OCI-LY7 (cell line): ENCODE results near the gene GET4. TPM values are rescaled to one million over a fixed set of nuclear protein-coding genes. Genes with fewer than 3 reads are reported as not detected.

Source experiments
- BruUV-seq: library from RNA; stranded (reverse); fragments of 400-500 nt; replicated peaks from 2 replicates; lab custom pipeline; 2021; lab: Mats Ljungman, UMichigan
- CTCF ChIA-PET: fragments of 300-600 bp; sonication (Branson Sonifier 250); formaldehyde crosslinking; loops from one replicate; lab custom pipeline; 2022; ENCODE audit warnings: antibody characterized with exemption; ENCODE audit not compliant: unreplicated experiment; lab: Charles Lee
- POLR2A ChIA-PET: fragments of 300-600 bp; sonication (Branson Sonifier 250); formaldehyde crosslinking; loops from one replicate; lab custom pipeline; 2022; ENCODE audit warnings: antibody characterized with exemption; lab: Charles Lee
- DNase-seq: peaks from one replicate; pipeline ENCODE4 v3.0.0-alpha.2; 2015; ENCODE audit warnings: low spot score
- H2AFZ ChIP-seq: fragments of 200-600 bp; sonication (generic), shearing (Covaris generic); 2 replicates; pipeline ENCODE4 v1.6.1; 2014; ENCODE audit warnings: mild to moderate bottlenecking, antibody characterized with exemption, low read length, moderate library complexity
- H3K27ac ChIP-seq: fragments of 200-600 bp; sonication (generic); 2 replicates; pipeline ENCODE4 v1.5.1; 2014; ENCODE audit warnings: mixed run types, low read depth, mild to moderate bottlenecking, moderate library complexity, low read length, inconsistent platforms; ENCODE audit not compliant: poor library complexity, severe bottlenecking
- H3K36me3 ChIP-seq: fragments of 200-600 bp; sonication (generic); 2 replicates; pipeline ENCODE4 v1.6.1; 2014; ENCODE audit warnings: mild to moderate bottlenecking, antibody characterized with exemption, low read length, moderate library complexity, mixed read lengths; ENCODE audit not compliant: insufficient read depth
- H3K4me1 ChIP-seq: fragments of 200-600 bp; sonication (generic); 2 replicates; pipeline ENCODE4 v1.5.1; 2014; ENCODE audit warnings: mild to moderate bottlenecking, low read length; ENCODE audit not compliant: insufficient read depth, poor library complexity, severe bottlenecking
- H3K4me2 ChIP-seq: fragments of 200-600 bp; sonication (generic); 2 replicates; pipeline ENCODE4 v1.6.1; 2014; ENCODE audit warnings: mild to moderate bottlenecking, low read length
- H3K4me3 ChIP-seq: fragments of 200-600 bp; sonication (generic); 2 replicates; pipeline ENCODE4 v1.5.1; 2014; ENCODE audit warnings: mild to moderate bottlenecking, low read depth, low read length; ENCODE audit not compliant: poor library complexity, severe bottlenecking
- H3K79me2 ChIP-seq: fragments of 200-600 bp; sonication (generic); 2 replicates; pipeline ENCODE4 v1.6.1; 2016; ENCODE audit warnings: low read depth, mild to moderate bottlenecking, low read length, moderate library complexity, mixed read lengths; ENCODE audit not compliant: insufficient read depth
- H3K9me2 ChIP-seq: fragments of 200-600 bp; sonication (generic); 2 replicates; pipeline ENCODE4 v1.6.1; 2016; ENCODE audit warnings: mild to moderate bottlenecking, low read length, mixed read lengths; ENCODE audit not compliant: insufficient read depth
- H3K9me3 ChIP-seq: fragments of 200-600 bp; sonication (generic); 2 replicates; pipeline ENCODE4 v1.6.1; 2014; ENCODE audit warnings: mild to moderate bottlenecking, mixed run types, low read length, mixed read lengths
- H4K20me1 ChIP-seq: fragments of 200-600 bp; sonication (generic); 2 replicates; pipeline ENCODE4 v1.6.1; 2014; ENCODE audit warnings: mild to moderate bottlenecking, antibody characterized with exemption, low read length, moderate library complexity, mixed read lengths; ENCODE audit not compliant: insufficient read depth
- EZH2phosphoT487 ChIP-seq: fragments of 200-600 bp; sonication (generic); IDR thresholded peaks from 2 replicates; pipeline ENCODE4 v1.6.1; 2018; ENCODE audit warnings: low read depth, borderline replicate concordance, mild to moderate bottlenecking, mixed run types, antibody characterized with exemption, low read length, moderate library complexity, mixed read lengths
- intact Hi-C: fragments of 100-400 bp; cut with micrococcal nuclease; formaldehyde crosslinking; loops from one replicate; pipeline ENCODE4 v1.10.0; 2022; ENCODE audit not compliant: unreplicated experiment
- total RNA-seq, 2 experiments: library from RNA; depleted of rRNA in 1 of 2; stranded (reverse); fragments of >200 nt in 1 of 2; shearing (Covaris generic) in 1 of 2; gene quantifications; 2 replicates each; pipeline ENCODE4 v1.2.3, GENCODE V29; 2014 to 2022
- TF ChIP-seq, protein P1 (sequence below): fragments of 200-600 bp; sonication (generic); conservative IDR thresholded peaks from 2 replicates; pipeline ENCODE4 v1.5.1; 2014; ENCODE audit warnings: mild to moderate bottlenecking, antibody characterized with exemption, low read length, moderate library complexity, mixed read lengths

GET4 gene
- total RNA-seq, 2 experiments from 2014 or later: 46.3 to 54.5 TPM

DNA sequence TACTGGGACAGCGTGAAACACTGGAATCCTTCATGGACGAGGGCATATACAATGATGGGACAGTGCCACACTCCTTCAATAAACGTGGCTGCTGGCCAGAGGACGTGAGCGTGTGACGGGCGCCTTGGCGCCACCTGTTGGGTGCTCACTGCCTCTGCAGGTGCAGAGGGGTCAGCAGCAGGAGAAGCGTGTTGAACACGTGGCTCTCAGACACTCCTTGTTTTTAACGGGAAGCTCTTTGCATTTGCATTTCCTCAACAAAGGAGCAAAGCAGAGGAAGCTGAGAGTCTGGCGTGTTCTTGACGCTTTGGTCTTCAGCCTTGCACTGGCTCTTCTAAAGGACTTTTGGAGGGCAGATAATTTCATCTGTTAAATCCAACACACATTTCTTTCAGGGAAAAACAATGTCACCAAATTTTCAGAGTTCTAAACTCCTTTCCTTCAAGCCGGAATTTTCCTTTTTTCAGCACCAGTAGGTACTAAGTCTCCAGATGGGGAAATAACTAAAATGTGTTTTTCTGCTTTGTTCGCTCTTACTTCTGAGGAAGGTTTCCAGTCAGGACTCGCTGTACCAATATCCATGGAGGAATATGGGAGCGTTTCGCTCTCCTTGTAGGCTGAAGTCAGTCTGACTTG, 2.9 kb upstream of the GET4 start:
- intact Hi-C loops: loop anchor here (1.0 kb wide), 2 partner anchors 87 to 551 kb away; no protein-coding TSS in a partner anchor
- no peaks in the 10 kb centered on the region for H3K9me3 ChIP-seq
- peaks cover 51% of the 10 kb centered on the region for H3K36me3 ChIP-seq
- H3K4me1 ChIP-seq: peaks cover 38% of the 10 kb centered on the region
- ChIA-PET POLR2A (interaction anchor here (0.7 kb wide), 1 partner anchor 13 kb away, joined by 4 read pairs; no protein-coding TSS in a partner anchor), CTCF (interaction anchor here (0.5 kb wide), 1 partner anchor 61 kb away, joined by 3 read pairs; no protein-coding TSS in a partner anchor)
- DNase-seq: peak; percentile 84
- H2AFZ ChIP-seq: peak overlapping the region; percentile 43; the same call in 1 of the 2 replicates
- no peaks in the 10 kb centered on the region for H3K9me2 ChIP-seq
- BruUV-seq: no TSS peak
- H3K79me2 ChIP-seq: peaks cover 17% of the 10 kb centered on the region
- no peak overlapping the region for H3K4me3 ChIP-seq
- no peak for TF ChIP-seq EZH2phosphoT487
- TF ChIP-seq, protein P1, sequence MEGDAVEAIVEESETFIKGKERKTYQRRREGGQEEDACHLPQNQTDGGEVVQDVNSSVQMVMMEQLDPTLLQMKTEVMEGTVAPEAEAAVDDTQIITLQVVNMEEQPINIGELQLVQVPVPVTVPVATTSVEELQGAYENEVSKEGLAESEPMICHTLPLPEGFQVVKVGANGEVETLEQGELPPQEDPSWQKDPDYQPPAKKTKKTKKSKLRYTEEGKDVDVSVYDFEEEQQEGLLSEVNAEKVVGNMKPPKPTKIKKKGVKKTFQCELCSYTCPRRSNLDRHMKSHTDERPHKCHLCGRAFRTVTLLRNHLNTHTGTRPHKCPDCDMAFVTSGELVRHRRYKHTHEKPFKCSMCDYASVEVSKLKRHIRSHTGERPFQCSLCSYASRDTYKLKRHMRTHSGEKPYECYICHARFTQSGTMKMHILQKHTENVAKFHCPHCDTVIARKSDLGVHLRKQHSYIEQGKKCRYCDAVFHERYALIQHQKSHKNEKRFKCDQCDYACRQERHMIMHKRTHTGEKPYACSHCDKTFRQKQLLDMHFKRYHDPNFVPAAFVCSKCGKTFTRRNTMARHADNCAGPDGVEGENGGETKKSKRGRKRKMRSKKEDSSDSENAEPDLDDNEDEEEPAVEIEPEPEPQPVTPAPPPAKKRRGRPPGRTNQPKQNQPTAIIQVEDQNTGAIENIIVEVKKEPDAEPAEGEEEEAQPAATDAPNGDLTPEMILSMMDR: peak; percentile 98
- H3K27ac ChIP-seq: peak overlapping the region; percentile 77
- peaks cover 6% of the 10 kb centered on the region for H4K20me1 ChIP-seq
- H3K4me2 ChIP-seq: peak overlapping the region; percentile 25

GRCh38 chr7:874031-874749, 2.2 kb upstream of the GET4 start:
- TF ChIP-seq EZH2phosphoT487: no peak
- TF ChIP-seq, protein P1: no peak

More at GRCh38 chr7:874031-874749, 2.2 kb upstream of the GET4 start:
- DNase-seq: no peak
- ChIA-PET POLR2A (no interaction called here), CTCF (interaction anchor here (0.5 kb wide), 1 partner anchor 61 kb away, joined by 3 read pairs; no protein-coding TSS in a partner anchor)
- peaks cover 54% of the 10 kb centered on the region for H3K36me3 ChIP-seq
- no peak overlapping the region for H3K4me3 ChIP-seq
- H3K9me2 ChIP-seq: no peaks in the 10 kb centered on the region
- H3K4me1 ChIP-seq: peaks cover 38% of the 10 kb centered on the region
- H3K27ac ChIP-seq: peak overlapping the region; percentile 77
- H3K4me2 ChIP-seq: peak overlapping the region; percentile 25
- H3K79me2 ChIP-seq: peaks cover 24% of the 10 kb centered on the region
- no peaks in the 10 kb centered on the region for H3K9me3 ChIP-seq
- intact Hi-C loops: no loop called here
- peak overlapping the region; percentile 43; the same call in 1 of the 2 replicates for H2AFZ ChIP-seq
- TSS peak; percentile 65 for BruUV-seq
- H4K20me1 ChIP-seq: peaks cover 12% of the 10 kb centered on the region
